ENCODE measurements around the gene GPR6. TPM values are rescaled to one million over a fixed set of nuclear protein-coding genes. Genes with fewer than 3 reads are reported as not detected.

GPR6 gene
- not detected for total RNA-seq
- long read RNA-seq, donor 1: 0 reads
- long read RNA-seq, donor 2: 0 reads

DNA sequence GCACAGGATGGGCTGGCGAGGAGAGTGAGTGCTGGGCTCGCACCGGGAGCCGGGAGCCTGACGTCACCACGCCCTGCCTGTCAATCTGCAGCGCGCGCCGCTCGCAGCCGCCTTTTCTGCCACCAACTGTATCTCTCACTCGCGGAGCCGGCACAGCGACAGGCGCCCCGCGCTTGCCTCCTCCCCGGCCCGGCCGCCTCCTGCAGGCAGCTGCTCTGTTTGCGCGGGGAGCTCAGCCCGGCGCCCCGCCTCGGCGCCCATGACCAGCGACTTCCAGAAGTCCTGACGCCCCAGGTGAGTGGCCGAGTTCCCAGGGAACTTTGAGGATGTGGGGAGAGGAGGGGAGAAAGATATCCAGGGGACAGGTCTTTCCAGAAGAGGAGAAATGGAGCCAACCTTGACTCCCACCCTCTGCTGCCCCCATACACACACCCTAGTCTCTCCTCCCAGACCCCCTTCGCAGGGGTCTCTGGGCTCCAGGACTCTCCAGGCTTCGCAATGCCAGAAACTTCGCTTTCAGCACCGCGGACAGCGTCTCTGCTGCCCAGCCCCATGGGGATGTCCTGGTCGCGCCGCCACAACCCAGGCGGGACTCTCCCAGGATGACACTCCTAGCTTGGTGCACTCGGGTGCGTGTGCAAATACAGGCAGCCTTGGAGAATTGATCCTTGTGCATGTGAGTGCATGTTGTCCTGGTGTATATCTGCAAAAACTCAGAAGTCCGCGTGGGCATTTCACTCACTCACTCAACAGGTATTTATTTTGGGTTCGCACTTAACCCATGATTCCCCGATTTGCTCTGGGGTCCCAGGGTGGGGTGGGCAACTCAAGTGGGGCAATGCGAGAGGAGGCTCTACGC lies at the start of gene GPR6:
TSS of gene GPR6 (plus strand) at position 138 of the 859 bp plus-strand sequence. CDS start 802 bp downstream, outside the sequence.
- DNase-seq (ENCODE audit: low spot score): peak; percentile 91
- intact Hi-C loops (cut with DNase I): no loop called here

GRCh38 chr6:109934293-109934692 lies 43.8 kb upstream of the GPR6 start:
- intact Hi-C loops (cut with DNase I): no loop called here

DNA sequence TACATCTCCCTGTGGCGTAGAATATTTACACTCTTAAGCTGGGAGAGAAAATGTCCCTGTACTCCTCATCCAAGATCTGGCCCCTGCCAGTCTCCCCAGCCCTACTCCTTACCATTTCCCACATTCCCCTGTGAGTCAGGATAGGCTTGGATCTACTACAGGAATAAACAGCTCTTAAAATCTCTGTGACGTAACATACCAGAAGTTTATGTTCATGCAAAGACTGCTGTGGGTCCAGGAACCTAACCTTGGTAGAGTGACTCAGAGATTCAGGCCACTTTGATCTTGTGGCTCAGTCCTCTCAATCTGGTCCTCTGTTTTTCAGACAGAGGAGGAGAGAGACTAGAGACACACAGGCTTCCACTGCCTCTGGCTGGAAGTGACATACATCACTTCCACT lies 38.5 kb upstream of the GPR6 start:
- no peak for DNase-seq (ENCODE audit: low spot score)
- intact Hi-C loops (cut with DNase I): no loop called here

More at GRCh38 chr6:109934293-109934692, 43.8 kb upstream of the GPR6 start:
- DNase-seq (ENCODE audit: low spot score): no peak

DNA sequence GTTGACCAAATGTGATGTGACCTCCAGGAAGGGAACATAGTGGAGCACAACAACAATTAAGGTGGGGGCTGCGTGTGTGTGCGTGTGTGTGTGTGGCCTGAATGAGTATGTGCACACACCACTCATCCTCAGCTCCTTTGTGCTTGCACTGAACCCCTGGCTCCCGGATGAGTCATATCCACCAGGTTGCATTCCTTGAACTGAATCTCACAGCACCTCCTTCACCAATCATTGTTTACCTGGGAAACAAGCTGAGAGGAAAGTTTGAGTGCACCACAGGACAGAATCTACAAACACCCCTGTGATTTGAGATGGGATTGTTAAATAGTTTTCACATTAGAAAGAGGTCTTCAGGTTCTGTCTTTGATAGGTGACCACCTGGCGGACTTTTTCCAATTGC lies 33.7 kb upstream of the GPR6 start:
- intact Hi-C loops (cut with DNase I): no loop called here

DNA sequence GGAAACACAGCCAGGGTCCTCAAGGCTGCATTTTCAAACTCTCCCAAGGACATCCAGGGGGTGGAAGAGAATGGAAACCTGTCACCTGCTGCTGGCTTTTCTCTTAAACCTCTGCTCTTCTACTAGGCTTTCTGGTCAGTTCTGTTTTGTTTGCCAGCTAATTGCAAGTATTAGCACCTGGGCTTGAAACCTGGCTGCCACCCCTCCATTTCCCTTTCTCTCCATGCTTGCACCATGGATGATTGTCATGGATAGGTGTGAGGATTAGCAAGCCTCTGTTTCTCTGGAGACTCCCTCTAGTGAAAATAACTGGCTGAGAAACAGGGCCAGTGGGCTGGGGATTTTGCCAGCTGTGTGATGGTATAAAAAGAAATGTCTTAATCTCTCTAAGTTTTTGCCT lies 33.0 kb upstream of the GPR6 start:
- intact Hi-C loops (cut with DNase I): no loop called here
- DNase-seq (ENCODE audit: low spot score): no peak

More for the DNA sequence above, 33.7 kb upstream of the GPR6 start:
- DNase-seq (ENCODE audit: low spot score): no peak

- no peak for DNase-seq (ENCODE audit: low spot score)
- intact Hi-C loops (cut with DNase I): no loop called here
These were observed 31.1 kb upstream of the GPR6 start for GRCh38 chr6:109946979-109947378.

- intact Hi-C loops (cut with DNase I): no loop called here
- no peak for DNase-seq (ENCODE audit: low spot score)
These were observed 28.6 kb upstream of the GPR6 start for GRCh38 chr6:109949281-109950065.

DNA sequence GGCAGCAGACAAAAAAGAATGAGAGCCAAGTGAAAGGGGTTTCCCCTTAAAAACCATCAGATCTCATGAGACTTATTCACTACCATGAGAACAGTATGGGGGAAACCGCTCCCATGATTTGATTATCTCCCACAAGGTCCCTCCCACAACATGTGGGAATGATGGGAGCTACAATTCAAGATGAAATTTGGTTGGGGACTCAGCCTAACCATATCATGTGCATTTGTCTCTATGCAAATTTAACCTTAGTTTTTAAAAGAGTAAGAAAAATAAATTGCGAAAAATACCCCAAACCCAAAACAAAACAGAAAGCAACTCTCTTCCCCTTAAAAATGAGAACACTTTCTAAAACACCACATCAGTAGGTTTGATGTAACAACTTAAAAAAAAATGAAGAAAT lies 22.6 kb upstream of the GPR6 start:
- no peak for DNase-seq (ENCODE audit: low spot score)
- intact Hi-C loops (cut with DNase I): no loop called here

DNA sequence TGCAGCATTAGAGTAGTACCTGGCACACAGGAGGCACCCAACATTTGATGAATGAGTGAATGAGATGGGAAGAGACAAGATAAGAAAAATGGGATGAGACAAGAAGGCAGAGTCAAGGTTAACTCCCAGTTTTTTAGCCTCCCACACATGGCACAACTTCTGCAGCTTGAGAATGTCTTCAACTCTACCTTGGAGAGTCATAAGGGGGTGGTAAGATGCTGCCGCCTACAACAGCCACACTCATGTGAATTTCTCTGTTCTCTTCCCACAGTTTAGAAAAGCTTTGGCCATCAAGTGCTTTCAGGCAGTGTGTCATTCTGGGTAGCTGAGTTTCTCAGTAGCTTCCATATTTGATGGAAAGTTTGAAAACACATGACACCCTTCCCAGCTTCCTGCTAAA lies 19.5 kb upstream of the GPR6 start:
- intact Hi-C loops (cut with DNase I): no loop called here

DNA sequence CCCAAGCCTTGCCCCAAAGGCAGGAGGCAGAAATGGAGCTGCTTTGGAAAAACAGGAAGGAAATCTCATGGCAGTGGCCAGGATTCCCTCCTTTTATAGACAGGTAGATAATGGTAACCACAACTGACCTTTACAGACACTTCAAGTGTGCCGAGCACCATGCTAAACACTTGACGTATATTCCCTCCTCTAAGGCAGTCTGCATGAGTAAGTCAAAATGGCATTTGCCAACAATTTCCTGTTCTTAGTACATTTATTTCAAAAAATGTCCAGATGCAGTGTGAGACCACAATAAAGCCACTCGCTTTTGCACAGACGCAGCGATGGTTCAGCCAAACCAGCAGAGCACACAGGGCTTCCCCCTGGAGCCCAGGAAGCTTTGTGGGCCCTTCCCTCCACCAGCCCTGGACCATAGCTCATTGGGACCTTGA lies 16.5 kb upstream of the GPR6 start:
- intact Hi-C loops (cut with DNase I): no loop called here
- no peak for DNase-seq (ENCODE audit: low spot score)

More for the DNA sequence above, 19.5 kb upstream of the GPR6 start:
- DNase-seq (ENCODE audit: low spot score): no peak

DNA sequence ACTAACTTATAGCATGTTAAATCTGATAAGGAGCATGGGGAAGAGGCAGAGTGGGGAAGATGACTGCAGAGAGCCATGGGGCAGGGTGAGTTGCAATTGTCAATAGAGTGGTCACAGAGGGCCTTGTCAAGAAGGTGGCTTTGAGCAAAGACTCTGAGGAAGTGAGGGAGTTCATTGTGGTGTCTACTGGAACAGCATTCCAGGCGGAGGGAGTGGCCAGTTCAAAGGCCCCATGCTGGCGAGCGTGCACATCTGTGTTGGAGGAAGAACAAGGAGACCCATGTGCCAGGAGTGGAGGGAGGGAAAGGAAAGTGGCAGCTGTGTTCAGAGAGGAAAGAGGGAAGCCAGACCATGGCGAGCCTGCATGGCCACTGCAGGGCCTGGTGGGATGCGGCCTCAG lies 15.8 kb upstream of the GPR6 start:
- intact Hi-C loops (cut with DNase I): no loop called here
- DNase-seq (ENCODE audit: low spot score): no peak

DNA sequence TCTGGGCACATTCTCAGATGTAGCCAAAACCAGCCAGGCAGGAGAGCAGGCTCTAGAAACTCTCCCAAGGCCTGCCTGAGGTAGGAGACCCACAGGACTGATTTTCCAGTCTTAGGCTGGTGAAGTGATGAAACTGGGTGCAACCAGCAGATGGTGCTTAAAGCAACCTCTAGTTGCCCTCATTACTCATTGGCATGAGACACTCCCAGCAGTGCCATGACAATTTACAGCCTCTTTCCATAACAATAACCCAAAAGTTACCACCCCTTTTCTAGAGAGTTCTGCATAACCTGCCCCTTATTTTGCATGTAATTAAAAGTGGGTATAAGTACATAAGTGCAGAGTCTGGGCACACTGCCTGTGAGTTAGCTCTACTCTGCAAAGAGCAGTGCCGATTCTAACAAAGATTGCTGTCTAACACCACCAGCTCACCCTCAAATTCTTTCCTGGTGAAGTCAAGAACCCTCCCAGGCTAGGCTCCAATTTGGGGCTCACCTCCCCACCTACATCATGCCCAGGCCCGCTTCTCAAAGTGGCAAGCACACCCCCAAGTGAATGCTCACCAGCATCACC lies 14.4 kb upstream of the GPR6 start:
- intact Hi-C loops (cut with DNase I): no loop called here

GRCh38 chr6:109964949-109965348 lies 13.2 kb upstream of the GPR6 start:
- intact Hi-C loops (cut with DNase I): no loop called here
- DNase-seq (ENCODE audit: low spot score): no peak

More for the DNA sequence above, 14.4 kb upstream of the GPR6 start:
- no peak for DNase-seq (ENCODE audit: low spot score)

GRCh38 chr6:109966299-109966698 lies 11.8 kb upstream of the GPR6 start:
- intact Hi-C loops (cut with DNase I): no loop called here
- no peak for DNase-seq (ENCODE audit: low spot score)

- intact Hi-C loops (cut with DNase I): no loop called here
- no peak for DNase-seq (ENCODE audit: low spot score)
These were observed 329 bp upstream of the GPR6 start for GRCh38 chr6:109977791-109978173.

DNA sequence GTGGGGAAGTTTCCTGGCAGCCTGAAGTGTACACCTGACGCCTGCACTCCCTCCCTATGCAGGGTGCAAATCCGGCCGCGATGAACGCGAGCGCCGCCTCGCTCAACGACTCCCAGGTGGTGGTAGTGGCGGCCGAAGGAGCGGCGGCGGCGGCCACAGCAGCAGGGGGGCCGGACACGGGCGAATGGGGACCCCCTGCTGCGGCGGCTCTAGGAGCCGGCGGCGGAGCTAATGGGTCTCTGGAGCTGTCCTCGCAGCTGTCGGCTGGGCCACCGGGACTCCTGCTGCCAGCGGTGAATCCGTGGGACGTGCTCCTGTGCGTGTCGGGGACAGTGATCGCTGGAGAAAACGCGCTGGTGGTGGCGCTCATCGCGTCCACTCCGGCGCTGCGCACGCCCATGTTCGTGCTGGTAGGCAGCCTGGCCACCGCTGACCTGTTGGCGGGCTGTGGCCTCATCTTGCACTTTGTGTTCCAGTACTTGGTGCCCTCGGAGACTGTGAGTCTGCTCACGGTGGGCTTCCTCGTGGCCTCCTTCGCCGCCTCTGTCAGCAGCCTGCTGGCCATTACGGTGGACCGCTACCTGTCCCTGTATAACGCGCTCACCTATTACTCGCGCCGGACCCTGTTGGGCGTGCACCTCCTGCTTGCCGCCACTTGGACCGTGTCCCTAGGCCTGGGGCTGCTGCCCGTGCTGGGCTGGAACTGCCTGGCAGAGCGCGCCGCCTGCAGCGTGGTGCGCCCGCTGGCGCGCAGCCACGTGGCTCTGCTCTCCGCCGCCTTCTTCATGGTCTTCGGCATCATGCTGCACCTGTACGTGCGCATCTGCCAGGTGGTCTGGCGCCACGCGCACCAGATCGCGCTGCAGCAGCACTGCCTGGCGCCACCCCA lies 1.2 kb downstream of the GPR6 start:
- DNase-seq (ENCODE audit: low spot score): no peak
- intact Hi-C loops (cut with DNase I): no loop called here

DNA sequence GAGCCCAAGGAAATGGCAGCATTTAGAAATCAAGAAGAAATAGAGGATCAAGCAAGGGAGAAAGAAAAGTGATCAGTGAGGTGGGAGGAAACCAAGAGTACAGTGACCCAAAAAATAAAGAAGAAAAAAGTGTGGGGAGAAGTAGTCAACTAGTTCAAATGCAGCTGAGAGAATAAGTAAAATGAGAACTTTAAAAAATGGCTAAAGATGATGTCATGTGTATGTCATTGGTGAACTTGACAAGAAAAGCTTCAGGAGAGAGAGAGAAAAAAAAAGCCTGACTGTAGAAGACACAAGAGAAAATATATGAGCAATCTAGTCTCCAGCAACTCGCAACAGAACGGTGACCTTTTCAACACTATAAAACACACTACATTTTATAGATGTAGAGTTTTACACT lies 6.3 kb downstream of the GPR6 start:
- intact Hi-C loops (cut with DNase I): no loop called here
- no peak for DNase-seq (ENCODE audit: low spot score)

- DNase-seq (ENCODE audit: low spot score): no peak
These were observed 9.1 kb downstream of the GPR6 start for GRCh38 chr6:109987196-109987595.

More at GRCh38 chr6:109987196-109987595, 9.1 kb downstream of the GPR6 start:
- intact Hi-C loops (cut with DNase I): no loop called here
